Right cardiac atrium (tissue), 5 donors: Measurements from ENCODE around the gene ANO3. TPM values are rescaled to one million over a fixed set of nuclear protein-coding genes. Genes with fewer than 3 reads are reported as not detected.
"Not testable (repeated sequence)": the region's sequence is repeated elsewhere in the genome, so short reads cannot be mapped to it uniquely, and the experiment has no call there.

ENCODE experiments used
- ATAC-seq, 2 donors: fragments of 200-7000 bp; cut with Tn5 transposase; one replicate each; pipeline versions ENCODE4 v1.8.0 to v1.9.1; 2020; ENCODE audit warnings: moderate library complexity in 2 of 2, mild to moderate bottlenecking in 1 of 2
- DNase-seq, 3 donors: peaks; one replicate each; pipeline ENCODE4 v3.0.0-alpha.2; 2020
- H3K27ac ChIP-seq: one replicate; pipeline ENCODE4 v1.5.1; 2013; ENCODE audit warnings: mild to moderate bottlenecking, low read length, control low read depth, moderate library complexity
- H3K27me3 ChIP-seq: one replicate; pipeline ENCODE4 v1.6.1; 2013; ENCODE audit not compliant: control insufficient read depth, insufficient read depth
- H3K4me1 ChIP-seq: one replicate; pipeline ENCODE4 v1.6.1; 2013; ENCODE audit warnings: low read length; ENCODE audit not compliant: control insufficient read depth, insufficient read depth
- H3K4me3 ChIP-seq: one replicate; pipeline ENCODE4 v1.5.1; 2013; ENCODE audit warnings: low read length, control low read depth
- H3K9me3 ChIP-seq: one replicate; pipeline ENCODE4 v1.6.1; 2013; ENCODE audit warnings: low read length; ENCODE audit not compliant: control insufficient read depth
- whole genome bisulfite sequencing: extraction: QIAGEN DNeasy Blood & Tissue Kit; methylation state at CpG from one replicate; pipeline ENCODE4 v1.1.7; 2013; 5-methylcytosine and 5-hydroxymethylcytosine counted together
- intact Hi-C, 4 donors: fragments of 100-400 bp; cut with DNase I; formaldehyde crosslinking; loops; one replicate each; pipeline versions ENCODE4 v1.11.0 to v1.14.0; 2022 to 2023
- polyA plus RNA-seq: library from polyadenylated mRNA; stranded (reverse); fragments of 200-250 nt; gene quantifications from one replicate; pipeline ENCODE4 v1.2.3, GENCODE V29; 2013
- total RNA-seq, 4 donors: library from RNA; stranded (reverse); fragmentation: NEBNext Ultra II Directional; extraction: Animal tissue kit (Norgen Biotek cat#: 25700); gene quantifications; one replicate each; pipeline ENCODE4 v1.2.1, GENCODE V29; 2021
- donor health status: healthy with polysubstance abuse.
- donor health status: DM: no; HTN: yes; CAD: no.
- donor health status: DM: no; HTN: no; CAD: no.
- donor health status: DM: no; HTN: yes; CAD: no; lungs with severe emphysema.
- donor health status: DM: yes; HTN: yes; CAD: no.

Gene ANO3
- total and polyA plus RNA-seq, 5 donors, result 0.06 to 1.6 (median 0.35) TPM

GRCh38 chr11:26632691-26633159, 300.8 kb downstream of the ANO3 start:
- ATAC-seq (no peak), DNase-seq (no peak)
- Histone ChIP-seq H3K4me3 (no peak overlapping the region), H3K9me3 (no peaks in the 10 kb centered on the region), H3K27me3 (no peaks in the 10 kb centered on the region), H3K4me1 (no peaks in the 10 kb centered on the region), H3K27ac (no peak overlapping the region)
- intact Hi-C loops, result no loop called here
- WGBS, result 35% methylated on average over 2 of the region's 2 CpGs

GRCh38 chr11:26643314-26643713, 311.4 kb downstream of the ANO3 start:
- not testable (repeated sequence) for H3K27me3 ChIP-seq, H3K4me1 ChIP-seq, H3K4me3 ChIP-seq, ATAC-seq, DNase-seq, H3K9me3 ChIP-seq, H3K27ac ChIP-seq
- intact Hi-C loops, result loop anchor here in 1 of 4 donors (10.0 kb wide), 1 partner anchor 339 kb away; no protein-coding TSS in a partner anchor
- 89% methylated on average over 10 of the region's 10 CpGs for WGBS

- H3K4me3 ChIP-seq, result no peak overlapping the region
- DNase-seq (peak in 1 of 3 donors; percentile 11), ATAC-seq (peak in 1 of 2 donors; percentile 65)
- H3K9me3 ChIP-seq, result no peaks in the 10 kb centered on the region
- H3K27me3 ChIP-seq, result no peaks in the 10 kb centered on the region
- no peaks in the 10 kb centered on the region for H3K4me1 ChIP-seq
- H3K27ac ChIP-seq, result no peak overlapping the region
- 33% methylated on average over 8 of the region's 8 CpGs for WGBS
- intact Hi-C loops, result loop anchor here in 1 of 4 donors (10.0 kb wide), 1 partner anchor 345 kb away; no protein-coding TSS in a partner anchor
These were observed 318.0 kb downstream of the ANO3 start for GRCh38 chr11:26649884-26650283.

GRCh38 chr11:26651916-26652315, 320.0 kb downstream of the ANO3 start:
- Histone ChIP-seq H3K27me3 (no peaks in the 10 kb centered on the region), H3K9me3 (no peaks in the 10 kb centered on the region), H3K4me1 (no peaks in the 10 kb centered on the region), H3K4me3 (no peak overlapping the region), H3K27ac (no peak overlapping the region)
- DNase-seq, result no peak
- 82% methylated on average over 6 of the region's 6 CpGs for WGBS
- ATAC-seq, result no peak
- intact Hi-C loops, result no loop called here

- no peak overlapping the region for H3K4me3 ChIP-seq
- no peaks in the 10 kb centered on the region for H3K9me3 ChIP-seq
- no peak for DNase-seq
- no peaks in the 10 kb centered on the region for H3K4me1 ChIP-seq
- H3K27ac ChIP-seq, result no peak overlapping the region
- no peaks in the 10 kb centered on the region for H3K27me3 ChIP-seq
- no peak for ATAC-seq
- intact Hi-C loops, result no loop called here
- 86% methylated on average over 2 of the region's 2 CpGs for WGBS
These were observed 323.4 kb downstream of the ANO3 start for GRCh38 chr11:26655287-26655686.

GRCh38 chr11:26662916-26663315, 331.0 kb downstream of the ANO3 start:
- H3K4me1 ChIP-seq, result no peaks in the 10 kb centered on the region
- DNase-seq, result no peak
- no peak for ATAC-seq
- no peaks in the 10 kb centered on the region for H3K27me3 ChIP-seq
- WGBS, result 28% methylated on average over 1 of the region's 1 CpG
- no peak overlapping the region for H3K27ac ChIP-seq
- no peak overlapping the region for H3K4me3 ChIP-seq
- intact Hi-C loops, result no loop called here
- H3K9me3 ChIP-seq, result no peaks in the 10 kb centered on the region

GRCh38 chr11:26665036-26665435, 333.1 kb downstream of the ANO3 start:
- Histone ChIP-seq H3K27ac (no peak overlapping the region), H3K4me1 (no peaks in the 10 kb centered on the region), H3K27me3 (no peaks in the 10 kb centered on the region), H3K9me3 (no peaks in the 10 kb centered on the region), H3K4me3 (no peak overlapping the region)
- no peak for DNase-seq
- no peak for ATAC-seq
- 47% methylated on average over 2 of the region's 2 CpGs for WGBS
- intact Hi-C loops, result no loop called here

- intact Hi-C loops, result no loop called here
- no peak for DNase-seq
- no peak overlapping the region for H3K4me3 ChIP-seq
These were observed 334.0 kb downstream of the ANO3 start for GRCh38 chr11:26665946-26666345.

GRCh38 chr11:26675233-26675928, 343.5 kb downstream of the ANO3 start:
- Histone ChIP-seq H3K27ac (no peak overlapping the region), H3K9me3 (no peaks in the 10 kb centered on the region), H3K4me3 (no peak overlapping the region), H3K4me1 (no peaks in the 10 kb centered on the region), H3K27me3 (no peaks in the 10 kb centered on the region)
- WGBS, result 60% methylated on average over 2 of the region's 2 CpGs
- intact Hi-C loops, result no loop called here
- ATAC-seq, result no peak
- DNase-seq, result no peak

More at GRCh38 chr11:26665946-26666345, 334.0 kb downstream of the ANO3 start:
- 81% methylated on average over 1 of the region's 1 CpG for WGBS
- no peak for ATAC-seq
- H3K27me3 ChIP-seq, result no peaks in the 10 kb centered on the region
- no peaks in the 10 kb centered on the region for H3K4me1 ChIP-seq
- H3K9me3 ChIP-seq, result no peaks in the 10 kb centered on the region
- H3K27ac ChIP-seq, result no peak overlapping the region

GRCh38 chr11:26676641-26677040, 344.7 kb downstream of the ANO3 start:
- H3K27ac ChIP-seq, result no peak overlapping the region
- WGBS, result 56% methylated on average over 2 of the region's 2 CpGs
- ATAC-seq (no peak), DNase-seq (no peak)
- no peaks in the 10 kb centered on the region for H3K4me1 ChIP-seq
- no peaks in the 10 kb centered on the region for H3K27me3 ChIP-seq
- H3K9me3 ChIP-seq, result no peaks in the 10 kb centered on the region
- intact Hi-C loops, result no loop called here
- no peak overlapping the region for H3K4me3 ChIP-seq

GRCh38 chr11:26677566-26677965, 345.6 kb downstream of the ANO3 start:
- no peak overlapping the region for H3K27ac ChIP-seq
- intact Hi-C loops, result no loop called here
- ATAC-seq (no peak), DNase-seq (no peak)
- H3K4me1 ChIP-seq, result no peaks in the 10 kb centered on the region
- H3K9me3 ChIP-seq, result no peaks in the 10 kb centered on the region
- H3K4me3 ChIP-seq, result no peak overlapping the region
- no peaks in the 10 kb centered on the region for H3K27me3 ChIP-seq
